ENCODE measurements around the gene MCC.

GRCh38 chr5:113263545-113263944 is 224.7 kb downstream of the MCC start:
- TF ChIP-seq CTCF (IDR thresholded peaks at IDR 0.05 in 4 of 5, conservative IDR thresholded peaks at IDR 0.05 in 1 of 5) (no peak), POLR2A (IDR thresholded peaks at IDR 0.05) (no peak)
